AG10803 (cell line): Measurements from ENCODE around the gene INPP5D.

Experiments
- DNase-seq: peaks from one replicate; pipeline ENCODE4 v3.0.0; 2010; ENCODE audit warnings: low read depth
- H3K4me3 ChIP-seq: 2 replicates; pipeline ENCODE4 v1.5.1; 2011; ENCODE audit warnings: mild to moderate bottlenecking, low read length, control low read depth
- TF ChIP-seq, protein P1 (sequence below): conservative IDR thresholded peaks from 2 replicates; pipeline ENCODE4 v1.5.1; 2011; ENCODE audit warnings: mild to moderate bottlenecking, low read length, control low read depth, inconsistent platforms

INPP5D gene

DNA sequence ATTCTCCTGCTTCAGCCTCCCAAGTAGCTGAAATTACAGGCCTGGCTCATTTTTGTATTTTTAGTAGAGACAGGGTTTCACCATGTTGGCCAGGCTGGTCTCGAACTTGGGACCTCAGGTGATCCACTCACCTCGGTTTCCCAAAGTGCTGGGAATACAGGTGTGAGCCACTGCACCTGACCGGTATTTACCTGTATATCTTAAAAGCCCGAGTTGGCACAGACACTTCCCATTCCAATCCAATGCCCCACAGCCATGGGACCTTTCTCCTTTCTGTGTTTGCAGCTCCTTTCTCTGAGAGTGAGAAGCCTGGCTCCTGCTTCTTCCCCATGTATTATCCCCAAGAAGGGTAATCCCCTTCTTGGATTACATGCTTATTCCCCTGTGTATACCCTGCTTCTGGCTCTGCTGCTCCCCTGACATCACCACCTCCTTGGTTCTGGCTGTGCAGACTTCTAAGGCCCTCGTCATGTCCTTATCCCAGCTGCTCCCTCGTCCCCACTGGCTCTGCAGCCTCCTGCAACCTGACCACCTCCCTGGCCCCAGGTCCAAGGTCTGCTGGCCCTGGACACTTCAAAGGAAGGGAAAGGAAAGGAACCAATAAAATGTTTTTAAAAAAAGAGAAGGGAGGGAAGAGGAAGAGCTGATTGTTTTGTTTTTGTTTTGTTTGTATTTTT is 52.8 kb downstream of the INPP5D start:
- DNase-seq: no peak
- H3K4me3 ChIP-seq: no peak overlapping the region
- TF ChIP-seq, protein P1, sequence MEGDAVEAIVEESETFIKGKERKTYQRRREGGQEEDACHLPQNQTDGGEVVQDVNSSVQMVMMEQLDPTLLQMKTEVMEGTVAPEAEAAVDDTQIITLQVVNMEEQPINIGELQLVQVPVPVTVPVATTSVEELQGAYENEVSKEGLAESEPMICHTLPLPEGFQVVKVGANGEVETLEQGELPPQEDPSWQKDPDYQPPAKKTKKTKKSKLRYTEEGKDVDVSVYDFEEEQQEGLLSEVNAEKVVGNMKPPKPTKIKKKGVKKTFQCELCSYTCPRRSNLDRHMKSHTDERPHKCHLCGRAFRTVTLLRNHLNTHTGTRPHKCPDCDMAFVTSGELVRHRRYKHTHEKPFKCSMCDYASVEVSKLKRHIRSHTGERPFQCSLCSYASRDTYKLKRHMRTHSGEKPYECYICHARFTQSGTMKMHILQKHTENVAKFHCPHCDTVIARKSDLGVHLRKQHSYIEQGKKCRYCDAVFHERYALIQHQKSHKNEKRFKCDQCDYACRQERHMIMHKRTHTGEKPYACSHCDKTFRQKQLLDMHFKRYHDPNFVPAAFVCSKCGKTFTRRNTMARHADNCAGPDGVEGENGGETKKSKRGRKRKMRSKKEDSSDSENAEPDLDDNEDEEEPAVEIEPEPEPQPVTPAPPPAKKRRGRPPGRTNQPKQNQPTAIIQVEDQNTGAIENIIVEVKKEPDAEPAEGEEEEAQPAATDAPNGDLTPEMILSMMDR: no peak

DNA sequence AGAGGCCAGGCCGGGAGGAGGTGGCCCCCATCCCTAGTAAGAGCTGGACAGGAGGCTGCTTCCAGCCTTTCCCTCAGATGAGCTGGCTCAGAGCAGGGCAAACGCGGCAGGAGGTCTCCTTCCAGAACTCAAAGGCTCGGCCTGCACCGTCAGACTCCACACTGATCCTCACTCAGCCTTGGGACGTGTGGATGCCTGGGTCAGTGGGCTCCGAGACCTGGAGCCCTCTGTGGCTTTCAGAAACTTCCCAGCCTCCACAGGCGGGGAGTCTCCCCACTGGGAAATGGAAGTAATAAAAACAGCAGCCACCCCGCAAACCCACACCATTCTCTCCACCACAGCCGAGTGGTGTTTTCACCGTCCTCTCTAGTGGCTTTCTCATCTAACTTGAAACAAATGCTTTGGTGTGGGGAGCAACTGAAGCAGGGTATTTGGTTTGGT is 54.3 kb downstream of the INPP5D start:
- TF ChIP-seq, protein P1: no peak
- H3K4me3 ChIP-seq: no peak overlapping the region
- no peak for DNase-seq

DNA sequence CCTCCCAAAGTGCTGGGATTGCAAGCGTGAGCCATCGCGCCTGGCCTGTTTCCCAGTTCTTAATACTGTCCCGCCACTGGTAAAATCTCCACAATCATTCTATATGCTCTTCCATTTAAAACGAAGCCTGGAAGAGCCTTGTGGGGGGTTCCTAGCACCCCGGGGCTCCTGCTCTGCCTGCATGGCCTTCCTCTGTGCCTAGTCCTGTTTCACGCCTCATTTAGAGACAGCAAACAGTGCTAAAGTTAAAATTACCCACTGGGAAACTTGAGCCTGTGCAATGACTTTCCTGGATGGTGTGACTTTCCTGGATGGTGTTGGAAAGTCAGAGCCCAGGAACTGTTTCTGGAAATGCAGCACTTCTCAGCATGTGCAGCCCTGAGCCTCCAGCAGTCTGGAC is 55.0 kb downstream of the INPP5D start:
- TF ChIP-seq, protein P1: no peak
- no peak overlapping the region for H3K4me3 ChIP-seq
- no peak for DNase-seq

DNA sequence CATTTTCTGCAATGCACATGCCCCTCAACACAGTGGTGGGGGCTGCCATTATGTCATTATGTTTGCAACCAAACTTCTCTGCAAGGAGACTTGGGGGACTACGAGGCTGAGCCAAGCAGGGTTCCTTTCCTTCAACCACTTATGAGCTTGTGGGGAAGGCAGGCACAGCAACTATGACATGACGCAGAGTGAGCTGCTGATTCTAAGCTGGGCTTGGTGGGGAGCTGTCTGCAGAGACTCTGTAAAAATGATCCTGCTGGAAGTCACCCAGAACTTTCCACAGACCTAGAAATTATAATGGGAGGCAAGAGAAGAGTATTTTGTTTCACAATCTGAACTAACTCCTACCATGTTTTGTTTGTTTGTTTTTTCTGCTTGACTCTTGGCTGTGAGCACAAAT is 55.6 kb downstream of the INPP5D start:
- TF ChIP-seq, protein P1: no peak
- DNase-seq: no peak

DNA sequence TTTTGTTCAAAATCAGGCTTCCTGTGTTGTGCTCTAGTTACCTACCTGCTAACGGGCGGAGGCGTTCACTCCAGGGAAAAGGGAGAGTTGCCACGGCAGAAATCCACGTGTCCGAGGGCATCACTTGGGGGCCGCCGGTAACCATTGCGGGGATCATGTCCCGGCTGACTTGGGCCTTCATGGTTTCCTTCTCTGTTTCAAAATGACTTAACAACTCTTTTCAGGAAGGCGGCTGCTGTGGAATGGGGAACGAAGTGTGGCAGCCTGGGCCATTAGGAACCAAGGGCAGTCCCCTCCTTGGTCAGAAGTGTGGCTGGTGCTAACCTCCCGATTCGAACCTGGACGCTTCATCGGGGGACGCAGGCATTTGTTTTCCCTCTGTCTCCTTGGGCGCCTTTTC is 56.8 kb downstream of the INPP5D start:
- no peak overlapping the region for H3K4me3 ChIP-seq
- no peak for DNase-seq
- TF ChIP-seq, protein P1: no peak

More for the DNA sequence above, 55.6 kb downstream of the INPP5D start:
- H3K4me3 ChIP-seq: no peak overlapping the region

DNA sequence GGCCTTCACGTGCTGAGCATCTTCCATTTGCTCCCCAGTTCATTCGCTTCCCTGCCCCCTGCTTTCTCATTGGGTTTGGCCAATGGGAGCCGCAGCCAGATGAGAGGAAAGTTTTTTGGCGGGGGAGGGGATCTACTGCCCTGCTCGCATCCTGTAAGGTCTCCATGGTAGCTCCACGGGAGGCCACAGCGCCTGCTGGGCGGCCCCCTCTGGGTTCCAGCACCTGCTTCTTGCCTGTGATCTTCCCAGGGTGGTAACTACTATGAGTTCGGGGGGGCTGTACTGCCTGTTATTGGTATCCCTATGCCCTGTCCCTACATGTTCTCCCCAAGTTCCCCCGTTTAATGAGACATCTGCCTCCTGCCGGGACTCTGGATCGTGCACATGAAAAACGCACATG is 57.2 kb downstream of the INPP5D start:
- H3K4me3 ChIP-seq: no peak overlapping the region
- TF ChIP-seq, protein P1: no peak
- DNase-seq: no peak
